LNCAP (cell line): ENCODE results near the gene COA6.
A peak's percentile ranks its signal among the peaks of the same experiment; 100 is the strongest.

Source experiments
- CTCF ChIP-seq: fragments of 450-650 bp; IDR thresholded peaks from 2 replicates; pipeline ENCODE4 v1.5.1; 2017; ENCODE audit warnings: mild to moderate bottlenecking

COA6 gene

GRCh38 chr1:234373959-234374254 is 651 bp downstream of the COA6 start:
- TF ChIP-seq CTCF: no peak

GRCh38 chr1:234375672-234376071 is 2.4 kb downstream of the COA6 start:
- no peak for TF ChIP-seq CTCF

- no peak for TF ChIP-seq CTCF
Observed at GRCh38 chr1:234381699-234382555, 8.7 kb downstream of the COA6 start.

- no peak for TF ChIP-seq CTCF
Observed at GRCh38 chr1:234386122-234386521, 12.9 kb downstream of the COA6 start.

GRCh38 chr1:234388094-234388493 is 14.8 kb downstream of the COA6 start:
- TF ChIP-seq CTCF: no peak

- peak; percentile 11; the same call in 1 of the 2 replicates for TF ChIP-seq CTCF
Observed at GRCh38 chr1:234393190-234393589, 19.9 kb downstream of the COA6 start.

GRCh38 chr1:234395297-234395696 is 22.0 kb downstream of the COA6 start:
- TF ChIP-seq CTCF: no peak

- TF ChIP-seq CTCF: no peak
Observed at GRCh38 chr1:234396092-234396491, 22.8 kb downstream of the COA6 start.
